Measurements from ENCODE around the gene ALDH16A1. TPM values are rescaled to one million over a fixed set of nuclear protein-coding genes. Genes with fewer than 3 reads are reported as not detected.

The ALDH16A1 gene
- total RNA-seq, 4 donors from 2014 or later: 8.0 to 12.6 (median 9.9) TPM

DNA sequence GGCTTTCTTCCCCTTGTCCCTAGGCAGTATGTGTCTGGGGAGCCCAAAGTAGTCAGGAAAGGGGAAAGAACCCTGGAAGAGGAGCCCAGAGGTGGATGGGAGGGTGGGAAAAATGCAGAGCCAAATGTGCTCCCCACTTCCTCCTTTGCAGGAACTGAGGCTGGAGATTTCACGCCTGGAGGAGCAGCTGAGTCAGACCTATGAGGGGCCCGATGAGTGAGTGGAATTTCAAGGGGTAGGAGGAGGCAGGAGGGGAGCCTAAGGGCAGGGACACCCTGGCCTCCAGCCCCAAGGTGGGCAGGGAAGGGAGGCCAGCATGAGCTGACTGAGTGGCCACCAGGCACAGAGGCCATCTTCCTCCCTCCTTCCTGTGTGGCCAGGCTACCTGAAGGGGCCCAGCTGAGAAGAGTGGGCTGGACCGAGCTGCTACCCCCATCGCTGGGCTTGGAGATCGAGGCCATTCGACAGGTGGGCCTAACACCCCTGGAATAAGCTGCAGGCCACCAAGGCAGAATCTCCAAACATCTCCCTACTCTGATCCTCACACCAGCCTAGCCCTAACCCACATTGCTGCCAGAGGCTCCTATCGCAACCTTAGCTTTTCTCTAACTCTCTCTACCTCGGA lies 44.1 kb upstream of the ALDH16A1 start:
- Histone ChIP-seq H3K36me3 (no peaks in the 10 kb centered on the region), H3K9me3 (no peaks in the 10 kb centered on the region), H3K27ac (no peak overlapping the region), H3K4me3 (no peak overlapping the region), H3K27me3 (no peaks in the 10 kb centered on the region), H3K4me1 (no peaks in the 10 kb centered on the region)
- ATAC-seq (no peak), DNase-seq (no peak)
- intact Hi-C loops (cut with DNase I; ENCODE audit: low total_unique reads): no loop called here
- in situ Hi-C loops (cut with MboI; ENCODE audit: low sequenced_read_pairs in 4 of 4): no loop called here
- TF ChIP-seq, protein P1, sequence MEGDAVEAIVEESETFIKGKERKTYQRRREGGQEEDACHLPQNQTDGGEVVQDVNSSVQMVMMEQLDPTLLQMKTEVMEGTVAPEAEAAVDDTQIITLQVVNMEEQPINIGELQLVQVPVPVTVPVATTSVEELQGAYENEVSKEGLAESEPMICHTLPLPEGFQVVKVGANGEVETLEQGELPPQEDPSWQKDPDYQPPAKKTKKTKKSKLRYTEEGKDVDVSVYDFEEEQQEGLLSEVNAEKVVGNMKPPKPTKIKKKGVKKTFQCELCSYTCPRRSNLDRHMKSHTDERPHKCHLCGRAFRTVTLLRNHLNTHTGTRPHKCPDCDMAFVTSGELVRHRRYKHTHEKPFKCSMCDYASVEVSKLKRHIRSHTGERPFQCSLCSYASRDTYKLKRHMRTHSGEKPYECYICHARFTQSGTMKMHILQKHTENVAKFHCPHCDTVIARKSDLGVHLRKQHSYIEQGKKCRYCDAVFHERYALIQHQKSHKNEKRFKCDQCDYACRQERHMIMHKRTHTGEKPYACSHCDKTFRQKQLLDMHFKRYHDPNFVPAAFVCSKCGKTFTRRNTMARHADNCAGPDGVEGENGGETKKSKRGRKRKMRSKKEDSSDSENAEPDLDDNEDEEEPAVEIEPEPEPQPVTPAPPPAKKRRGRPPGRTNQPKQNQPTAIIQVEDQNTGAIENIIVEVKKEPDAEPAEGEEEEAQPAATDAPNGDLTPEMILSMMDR (IDR thresholded peaks at IDR 0.05 in 4 of 5, conservative IDR thresholded peaks at IDR 0.05 in 1 of 5): no peak
- no peak for TF ChIP-seq POLR2A (IDR thresholded peaks at IDR 0.05)

DNA sequence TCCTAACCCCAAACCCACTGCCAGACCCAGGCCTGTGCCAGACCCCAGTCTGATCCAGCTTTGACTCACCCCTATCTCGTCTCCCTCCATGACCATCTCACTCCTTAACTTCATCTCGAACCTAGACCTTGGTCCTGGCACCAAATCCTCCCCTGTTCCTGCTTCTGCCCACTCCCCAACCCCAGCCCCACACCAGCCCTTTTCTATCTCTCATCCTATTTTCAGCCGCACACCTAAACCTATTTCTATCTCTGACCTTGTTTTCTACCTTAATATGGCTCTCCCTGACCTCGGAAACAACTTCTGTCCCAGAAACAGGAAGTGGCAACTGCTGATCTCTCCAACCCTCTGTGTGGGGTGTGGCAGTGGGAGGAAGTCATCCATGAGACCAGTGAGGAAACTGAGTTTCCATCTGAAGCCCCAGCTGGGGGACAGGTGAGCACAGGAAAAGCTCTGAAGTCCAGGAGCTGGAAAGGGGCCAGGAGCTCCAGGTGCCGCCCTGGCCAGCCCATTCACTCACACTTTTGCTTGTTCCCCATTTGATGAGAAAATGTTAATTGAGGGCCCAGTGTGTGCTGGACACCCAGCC lies 43.5 kb upstream of the ALDH16A1 start:
- TF ChIP-seq, protein P1 (IDR thresholded peaks at IDR 0.05 in 4 of 5, conservative IDR thresholded peaks at IDR 0.05 in 1 of 5): no peak
- TF ChIP-seq POLR2A (IDR thresholded peaks at IDR 0.05): no peak
- H3K4me1 ChIP-seq: no peaks in the 10 kb centered on the region
- H3K36me3 ChIP-seq: no peaks in the 10 kb centered on the region
- H3K9me3 ChIP-seq: no peaks in the 10 kb centered on the region
- H3K27ac ChIP-seq: no peak overlapping the region
- no peaks in the 10 kb centered on the region for H3K27me3 ChIP-seq
- no peak overlapping the region for H3K4me3 ChIP-seq
- intact Hi-C loops (cut with DNase I; ENCODE audit: low total_unique reads) (no loop called here), in situ Hi-C loops (cut with MboI; ENCODE audit: low sequenced_read_pairs in 4 of 4) (no loop called here)
- ATAC-seq (no peak), DNase-seq (no peak)

DNA sequence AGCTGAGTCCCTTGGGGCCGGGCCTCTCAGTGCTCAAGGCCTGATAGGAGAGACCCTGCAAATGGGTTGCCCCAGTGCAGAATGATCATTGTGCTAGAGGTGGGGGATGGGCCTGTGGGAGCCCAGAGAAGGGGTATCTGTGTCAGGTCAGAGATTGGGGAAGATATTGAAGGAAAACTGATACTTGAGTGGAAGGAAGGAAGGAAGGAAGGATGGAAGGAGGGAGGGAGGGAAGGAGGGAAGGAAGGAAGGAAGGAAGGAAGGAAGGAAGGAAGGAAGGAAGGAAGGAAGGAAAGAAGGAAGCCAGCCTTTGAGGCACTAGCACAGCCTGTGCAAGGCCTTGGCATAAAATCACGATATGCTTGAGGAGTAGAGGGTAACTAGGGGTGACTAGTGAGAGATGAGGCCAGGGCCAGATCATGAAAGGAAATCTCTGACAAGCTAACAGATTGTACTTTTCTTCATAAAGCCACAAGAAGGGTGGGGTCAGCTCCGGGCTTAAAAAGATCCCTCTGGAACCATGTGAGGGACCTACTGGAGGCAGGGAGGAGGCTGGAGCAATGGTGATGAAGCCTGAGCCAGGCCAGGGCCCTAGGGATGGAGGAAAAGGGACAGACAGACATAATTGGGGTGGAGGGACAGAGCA lies 41.2 kb upstream of the ALDH16A1 start:
- Histone ChIP-seq H3K4me3 (no peak overlapping the region), H3K4me1 (no peaks in the 10 kb centered on the region), H3K27me3 (peaks cover 0 to 4% (median under 1%) of the 10 kb centered on the region in 3 donors), H3K36me3 (no peaks in the 10 kb centered on the region), H3K9me3 (no peaks in the 10 kb centered on the region), H3K27ac (no peak overlapping the region)
- ATAC-seq (no peak), DNase-seq (no peak)
- intact Hi-C loops (cut with DNase I; ENCODE audit: low total_unique reads): no loop called here
- TF ChIP-seq POLR2A (IDR thresholded peaks at IDR 0.05): no peak
- TF ChIP-seq, protein P1 (IDR thresholded peaks at IDR 0.05 in 4 of 5, conservative IDR thresholded peaks at IDR 0.05 in 1 of 5): no peak
- in situ Hi-C loops (cut with MboI; ENCODE audit: low sequenced_read_pairs in 4 of 4): no loop called here

DNA sequence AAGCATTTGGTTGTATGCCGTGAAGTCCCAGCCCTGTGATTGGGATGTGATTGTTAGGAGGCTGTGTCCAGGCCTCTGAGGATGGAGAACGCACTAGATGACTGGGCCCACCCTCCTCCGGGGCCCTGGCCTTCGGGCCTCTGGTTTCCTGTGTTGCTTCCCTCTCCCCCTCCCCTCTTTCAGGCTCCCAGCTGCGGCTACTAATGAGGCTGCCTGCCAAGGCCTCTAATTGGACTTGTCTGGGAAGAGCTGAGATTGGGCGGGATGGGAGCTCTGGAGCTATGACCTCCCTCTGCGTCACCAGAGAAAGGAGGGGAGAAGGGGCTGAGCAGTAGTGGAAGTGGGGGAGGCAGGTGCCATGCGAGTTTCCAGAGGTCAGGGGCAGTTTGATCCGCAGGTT lies 39.7 kb upstream of the ALDH16A1 start:
- no peaks in the 10 kb centered on the region for H3K36me3 ChIP-seq
- no peak for ATAC-seq
- H3K27me3 ChIP-seq: peaks cover 7 to 17% (median 9%) of the 10 kb centered on the region in 3 donors
- no peak overlapping the region for H3K27ac ChIP-seq
- no peaks in the 10 kb centered on the region for H3K4me1 ChIP-seq
- no peak for DNase-seq
- TF ChIP-seq, protein P1 (IDR thresholded peaks at IDR 0.05 in 4 of 5, conservative IDR thresholded peaks at IDR 0.05 in 1 of 5): no peak
- no peak for TF ChIP-seq POLR2A (IDR thresholded peaks at IDR 0.05)
- no peaks in the 10 kb centered on the region for H3K9me3 ChIP-seq
- intact Hi-C loops (cut with DNase I; ENCODE audit: low total_unique reads) (no loop called here), in situ Hi-C loops (cut with MboI; ENCODE audit: low sequenced_read_pairs in 4 of 4) (no loop called here)
- H3K4me3 ChIP-seq: no peak overlapping the region

Data from gastrocnemius medialis (tissue), 4 donors.